ENCODE measurements around the gene COLEC12.

GRCh38 chr18:499776-500631 is 497 bp downstream of the COLEC12 start:
- TF ChIP-seq CTCF (IDR thresholded peaks at IDR 0.05) = no peak
- TF ChIP-seq POLR2AphosphoS5 (IDR thresholded peaks at IDR 0.05) = no peak
- no peak for TF ChIP-seq POLR2A (IDR thresholded peaks at IDR 0.05)
